Naive thymus-derived CD4-positive, alpha-beta T cell (primary cell): Measurements from ENCODE around the gene HOXB5. TPM values are rescaled to one million over a fixed set of nuclear protein-coding genes. Genes with fewer than 3 reads are reported as not detected.
A peak's percentile ranks its signal among the peaks of the same experiment; 100 is the strongest.

ENCODE experiments used
- ATAC-seq: fragments of 150-1000 bp; cut with Tn5 transposase; 2 replicates; pipeline ENCODE4 v1.10.0; 2021; ENCODE audit warnings: mild to moderate bottlenecking, moderate library complexity
- CTCF ChIA-PET: fragments of 350-600 bp; sonication (Branson Sonifier 250); formaldehyde crosslinking; loops from one replicate; lab custom pipeline; 2021; ENCODE audit warnings: antibody characterized with exemption; lab: Charles Lee
- POLR2A ChIA-PET: fragments of 350-600 bp; sonication (Branson Sonifier 250); formaldehyde crosslinking; loops from one replicate; lab custom pipeline; 2021; ENCODE audit warnings: antibody characterized with exemption, inconsistent platforms; lab: Charles Lee
- DNase-seq, 9 donors: peaks; one replicate each; pipeline versions ENCODE4 v3.0.0 to v3.0.0-alpha.2; 2020 to 2022; ENCODE audit warnings: mixed read lengths in 1 of 9
- H3K27ac ChIP-seq: one replicate; pipeline ENCODE4 v1.7.0; 2013; ENCODE audit warnings: mild to moderate bottlenecking, low read depth, low read length, moderate library complexity
- H3K27me3 ChIP-seq, 2 donors: one replicate each; pipeline ENCODE4 v1.7.0; 2013; ENCODE audit warnings: low read length in 2 of 2, mild to moderate bottlenecking in 2 of 2, moderate library complexity in 2 of 2; ENCODE audit not compliant: control insufficient read depth in 2 of 2, insufficient read depth in 2 of 2
- H3K36me3 ChIP-seq, 3 experiments: 1 replicate in 2 of 3; 2 replicates in 1 of 3; pipeline ENCODE4 v1.7.0; 2013; ENCODE audit warnings: low read length in 3 of 3, mild to moderate bottlenecking in 3 of 3, moderate library complexity in 1 of 3; ENCODE audit not compliant: insufficient read depth in 3 of 3, control insufficient read depth in 2 of 3
- H3K4me1 ChIP-seq, 2 donors: one replicate each; pipeline ENCODE4 v1.7.0; 2013; ENCODE audit warnings: low read length in 2 of 2, mild to moderate bottlenecking in 2 of 2, moderate library complexity in 1 of 2; ENCODE audit not compliant: control insufficient read depth in 2 of 2, insufficient read depth in 2 of 2
- H3K4me3 ChIP-seq: 2 replicates; pipeline ENCODE4 v1.7.0; 2013; ENCODE audit warnings: mild to moderate bottlenecking, low read length
- H3K9me3 ChIP-seq, 3 experiments: 1 replicate in 2 of 3; 2 replicates in 1 of 3; pipeline ENCODE4 v1.7.0; 2013; ENCODE audit warnings: low read length in 3 of 3; ENCODE audit not compliant: control insufficient read depth in 2 of 3
- H3K27ac Mint-ChIP-seq, 9 donors: one replicate each; pipeline ENCODE4 v1.8.0; 2020 to 2022; ENCODE audit warnings: mixed read lengths in 9 of 9, mild to moderate bottlenecking in 8 of 9, moderate library complexity in 5 of 9, inconsistent platforms in 2 of 9
- H3K27me3 Mint-ChIP-seq, 5 donors: one replicate each; pipeline ENCODE4 v1.8.0; 2021 to 2022; ENCODE audit warnings: mixed read lengths in 5 of 5, mild to moderate bottlenecking in 1 of 5
- H3K36me3 Mint-ChIP-seq, 5 donors: one replicate each; pipeline ENCODE4 v1.8.0; 2020 to 2022; ENCODE audit warnings: mixed read lengths in 5 of 5, mild to moderate bottlenecking in 3 of 5, inconsistent platforms in 1 of 5
- H3K4me1 Mint-ChIP-seq, 7 donors: one replicate each; pipeline ENCODE4 v1.8.0; 2020 to 2022; ENCODE audit warnings: mixed read lengths in 7 of 7, mild to moderate bottlenecking in 3 of 7, inconsistent platforms in 1 of 7
- H3K4me3 Mint-ChIP-seq, 10 donors: one replicate each; pipeline ENCODE4 v1.8.0; 2020 to 2022; ENCODE audit warnings: mild to moderate bottlenecking in 10 of 10, mixed read lengths in 10 of 10, moderate library complexity in 6 of 10, inconsistent platforms in 2 of 10
- H3K9me3 Mint-ChIP-seq, 11 donors: one replicate each; pipeline ENCODE4 v1.8.0; 2020 to 2022; ENCODE audit warnings: mixed read lengths in 11 of 11, mild to moderate bottlenecking in 4 of 11, inconsistent platforms in 1 of 11, moderate library complexity in 1 of 11
- intact Hi-C, 2 donors: fragments of 100-400 bp; cut with micrococcal nuclease; formaldehyde crosslinking; loops; one replicate each; pipeline ENCODE4 v1.15.1; 2023
- polyA plus RNA-seq, 2 donors: library from polyadenylated mRNA; unstranded; fragments of 300-500 nt; fragmentation: Illumina TruSeq; gene quantifications; one replicate each; pipeline ENCODE4 v1.2.3, GENCODE V29; 2021
- total RNA-seq, 6 experiments: library from RNA in 5 of 6; stranded (reverse) in 5 of 6; gene quantifications; 1 replicate in 5 of 6; 2 replicates in 1 of 6; pipeline ENCODE4 v1.2.3 and lab custom pipeline; 2021 to 2026

HOXB5 gene
- total and polyA plus RNA-seq, 7 experiments from 2014 or later = not detected

DNA sequence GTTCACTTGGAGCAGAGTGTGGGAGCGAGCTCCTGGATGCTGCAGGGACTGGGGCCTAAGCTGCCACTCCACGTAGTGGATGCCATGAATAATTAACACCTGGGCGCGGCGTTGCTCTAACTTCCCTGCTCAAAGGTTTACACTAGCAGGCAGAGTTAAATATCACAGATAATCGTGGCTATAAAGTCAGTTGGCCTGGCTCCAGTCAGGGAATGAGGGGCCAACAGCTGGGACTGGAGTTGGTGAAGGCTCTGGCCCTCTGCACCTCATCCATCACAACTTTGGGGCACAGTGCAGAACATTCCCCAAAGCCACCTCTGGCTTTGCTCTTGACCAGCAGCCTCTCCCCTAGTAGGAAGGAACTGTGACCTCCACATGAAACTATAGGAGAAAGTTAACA lies 26.4 kb downstream of the HOXB5 start:
- no peak overlapping the region for H3K4me3 ChIP-seq
- Mint-ChIP-seq H3K4me3 (no peak overlapping the region), H3K4me1 (peaks cover 0 to 20% (median 9%) of the 10 kb centered on the region in 7 donors), H3K36me3 (peaks cover 0 to 20% (median 0%) of the 10 kb centered on the region in 5 donors), H3K27ac (no peak overlapping the region), H3K27me3 (peaks cover 4 to 26% (median 17%) of the 10 kb centered on the region in 5 donors), H3K9me3 (no peaks in the 10 kb centered on the region)
- DNase-seq (no peak), ATAC-seq (no peak)
- H3K4me1 ChIP-seq = no peaks in the 10 kb centered on the region
- intact Hi-C loops = no loop called here
- CTCF ChIA-PET = no interaction called here
- H3K27ac ChIP-seq = no peak overlapping the region
- peaks cover 0 to 4% of the 10 kb centered on the region in 2 donors for H3K27me3 ChIP-seq
- POLR2A ChIA-PET = interaction anchor here (0.6 to 2.3 kb wide), 2 partner anchors 12 to 264 kb away, joined by 4 to 7 read pairs; no protein-coding TSS in a partner anchor
- H3K9me3 ChIP-seq = no peaks in the 10 kb centered on the region
- no peaks in the 10 kb centered on the region for H3K36me3 ChIP-seq

DNA sequence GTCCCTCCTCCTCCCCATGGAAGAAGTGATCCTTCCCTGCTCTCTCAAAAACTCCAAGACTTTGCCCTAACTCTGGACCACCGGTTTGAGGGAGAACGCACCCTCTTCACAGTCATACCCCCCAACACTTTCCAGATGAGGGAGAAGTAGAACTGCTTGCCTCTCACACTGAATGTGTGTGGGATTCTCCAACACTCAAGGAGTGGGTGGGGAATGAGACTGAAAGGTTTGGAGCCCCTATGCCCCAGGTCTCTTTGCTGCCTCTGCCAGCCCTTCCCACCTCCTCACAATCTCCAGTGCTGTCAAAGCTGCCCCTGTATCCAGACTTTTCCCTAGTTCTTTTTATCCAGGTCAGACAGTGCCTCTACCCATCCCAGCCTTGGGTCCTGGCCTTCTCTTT lies 26.9 kb downstream of the HOXB5 start:
- intact Hi-C loops = no loop called here
- ATAC-seq = no peak
- DNase-seq = no peak
- H3K36me3 Mint-ChIP-seq = peaks cover 0 to 19% (median 0%) of the 10 kb centered on the region in 5 donors
- Histone ChIP-seq H3K9me3 (no peaks in the 10 kb centered on the region), H3K36me3 (no peaks in the 10 kb centered on the region), H3K27ac (no peak overlapping the region), H3K4me1 (no peaks in the 10 kb centered on the region), H3K4me3 (no peak overlapping the region), H3K27me3 (peaks cover 0 to 4% of the 10 kb centered on the region in 2 donors)
- ChIA-PET CTCF (no interaction called here), POLR2A (interaction anchor here (0.7 to 2.3 kb wide), 2 partner anchors 11 to 1782 kb away, joined by 4 to 7 read pairs; no protein-coding TSS in a partner anchor)
- H3K4me1 Mint-ChIP-seq = peaks cover 0 to 19% (median 11%) of the 10 kb centered on the region in 7 donors
- H3K27ac Mint-ChIP-seq = no peak overlapping the region
- no peaks in the 10 kb centered on the region for H3K9me3 Mint-ChIP-seq
- no peak overlapping the region for H3K4me3 Mint-ChIP-seq
- peaks cover 4 to 26% (median 18%) of the 10 kb centered on the region in 5 donors for H3K27me3 Mint-ChIP-seq

DNA sequence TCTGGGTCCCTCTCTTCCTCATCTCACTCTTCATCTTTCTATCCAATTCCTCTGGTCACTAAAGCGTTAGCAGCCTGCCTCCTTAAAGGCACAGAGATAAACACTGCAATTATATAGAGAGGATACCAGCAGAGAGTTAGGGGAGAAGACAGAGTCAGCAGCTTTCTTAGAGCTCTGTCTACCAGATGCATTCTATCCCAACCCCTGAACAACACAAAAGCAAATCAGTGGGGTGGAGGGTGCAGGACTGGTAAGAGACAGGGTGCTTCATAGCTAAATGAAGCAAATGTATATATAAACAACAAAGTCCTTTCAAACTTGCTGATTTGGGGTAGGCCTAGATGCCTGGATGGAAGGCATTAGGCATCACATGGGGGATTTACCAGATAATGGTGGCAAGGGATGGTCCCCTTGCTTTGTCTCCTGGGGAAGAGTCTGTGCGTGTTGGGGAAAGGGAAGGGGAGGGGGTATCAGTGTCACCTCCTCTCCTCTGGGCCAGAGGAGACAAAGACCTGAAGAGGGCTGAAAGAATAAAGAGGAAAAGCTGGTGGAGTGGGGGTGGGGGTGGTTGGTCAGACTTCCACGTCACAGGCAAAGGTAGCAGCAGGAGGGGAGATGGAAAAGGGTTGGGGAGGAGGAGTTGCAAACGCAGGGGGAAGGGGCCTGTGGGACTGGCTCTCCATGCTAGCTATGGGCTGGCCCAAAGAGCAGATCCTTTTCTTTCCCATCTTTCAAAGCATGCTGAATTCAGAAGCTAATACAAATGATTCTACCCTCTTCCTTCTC lies 27.5 kb downstream of the HOXB5 start:
- Mint-ChIP-seq H3K4me3 (no peak overlapping the region), H3K27ac (no peak overlapping the region), H3K9me3 (no peaks in the 10 kb centered on the region), H3K27me3 (peaks cover 4 to 32% (median 20%) of the 10 kb centered on the region in 5 donors), H3K4me1 (peaks cover 0 to 20% (median 11%) of the 10 kb centered on the region in 7 donors), H3K36me3 (peaks cover 0 to 16% (median 0%) of the 10 kb centered on the region in 5 donors)
- ATAC-seq (no peak), DNase-seq (no peak)
- Histone ChIP-seq H3K4me1 (no peaks in the 10 kb centered on the region), H3K27me3 (peaks cover 0 to 4% of the 10 kb centered on the region in 2 donors), H3K27ac (no peak overlapping the region), H3K4me3 (no peak overlapping the region), H3K9me3 (no peaks in the 10 kb centered on the region), H3K36me3 (no peaks in the 10 kb centered on the region)
- ChIA-PET CTCF (interaction anchor here (0.7 kb wide), 1 partner anchor 796 kb away, joined by 3 read pairs; no protein-coding TSS in a partner anchor), POLR2A (interaction anchor here (0.7 to 2.3 kb wide), 3 partner anchors 11 to 1783 kb away, joined by 3 to 7 read pairs (median 4); no protein-coding TSS in a partner anchor)
- intact Hi-C loops = no loop called here

GRCh38 chr17:48565022-48565554 lies 28.5 kb downstream of the HOXB5 start:
- H3K36me3 Mint-ChIP-seq = peaks cover 0 to 16% (median 0%) of the 10 kb centered on the region in 5 donors
- ChIA-PET POLR2A (interaction anchor here (2.3 kb wide), 1 partner anchor 10 kb away, joined by 7 read pairs; no protein-coding TSS in a partner anchor), CTCF (no interaction called here)
- Histone ChIP-seq H3K9me3 (no peaks in the 10 kb centered on the region), H3K4me3 (no peak overlapping the region), H3K4me1 (no peaks in the 10 kb centered on the region), H3K27me3 (peaks cover 0 to 4% of the 10 kb centered on the region in 2 donors), H3K27ac (no peak overlapping the region), H3K36me3 (no peaks in the 10 kb centered on the region)
- ATAC-seq (no peak), DNase-seq (no peak)
- intact Hi-C loops = no loop called here
- H3K4me1 Mint-ChIP-seq = peaks cover 0 to 21% (median 11%) of the 10 kb centered on the region in 7 donors
- no peak overlapping the region for H3K27ac Mint-ChIP-seq
- H3K4me3 Mint-ChIP-seq = peak overlapping the region in 5 of 10 donors; percentile 14 to 52 (median 33)
- H3K9me3 Mint-ChIP-seq = peaks cover 0 to 1% (median 0%) of the 10 kb centered on the region in 11 donors
- H3K27me3 Mint-ChIP-seq = peaks cover 9 to 36% (median 17%) of the 10 kb centered on the region in 5 donors

DNA sequence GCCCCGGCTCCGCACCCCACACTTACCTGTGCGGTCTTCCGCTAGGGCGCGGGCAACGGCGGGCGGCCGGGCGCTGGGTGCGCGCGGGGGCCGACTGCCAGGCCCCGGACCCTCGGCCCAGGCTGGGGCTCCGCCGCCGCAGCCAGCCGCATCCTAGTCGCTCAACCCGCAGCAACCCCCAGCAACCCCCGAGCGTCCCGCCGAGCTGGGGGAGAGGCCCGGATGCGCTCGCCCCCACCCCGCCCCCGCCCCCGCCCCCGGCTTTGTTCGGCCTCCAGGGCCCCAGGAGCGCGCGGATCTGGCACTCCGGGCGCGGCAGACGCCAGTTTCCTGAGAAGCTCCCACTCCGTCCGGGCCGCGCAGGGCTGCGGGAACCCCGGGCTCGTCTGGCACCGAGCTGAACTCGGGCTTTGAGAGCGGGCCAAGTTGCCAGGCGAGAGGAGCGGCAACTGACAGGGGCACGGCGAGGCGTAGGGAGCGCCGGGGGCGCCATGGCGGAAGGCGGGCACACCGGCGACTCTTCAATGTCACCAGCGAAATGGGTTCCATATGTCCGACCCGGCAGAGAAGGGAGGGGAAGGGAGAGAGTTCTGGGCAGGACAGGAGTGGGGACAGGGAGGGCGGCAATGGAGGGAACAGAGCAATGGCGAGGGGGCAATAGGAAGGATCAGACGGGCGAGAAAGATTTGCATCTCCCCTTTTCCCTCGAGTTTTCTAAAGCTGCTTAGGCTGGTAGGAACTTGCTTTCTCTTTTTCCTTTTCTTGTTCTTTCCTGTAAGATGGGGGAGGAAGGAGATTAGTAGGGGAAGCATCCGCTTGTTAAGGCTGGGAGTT lies 29.2 kb downstream of the HOXB5 start:
- CTCF ChIA-PET = no interaction called here
- no peak overlapping the region for H3K27ac ChIP-seq
- POLR2A ChIA-PET = no interaction called here
- Mint-ChIP-seq H3K27me3 (peaks cover 9 to 34% (median 12%) of the 10 kb centered on the region in 5 donors), H3K4me1 (peaks cover 0 to 21% (median 11%) of the 10 kb centered on the region in 7 donors), H3K9me3 (peaks cover 0 to 1% (median 0%) of the 10 kb centered on the region in 11 donors), H3K27ac (no peak overlapping the region), H3K4me3 (peak overlapping the region in 6 of 10 donors; percentile 14 to 54 (median 42)), H3K36me3 (peaks cover 0 to 16% (median 0%) of the 10 kb centered on the region in 5 donors)
- intact Hi-C loops = no loop called here
- no peak overlapping the region for H3K4me3 ChIP-seq
- no peaks in the 10 kb centered on the region for H3K36me3 ChIP-seq
- DNase-seq = no peak
- H3K9me3 ChIP-seq = no peaks in the 10 kb centered on the region
- no peaks in the 10 kb centered on the region for H3K4me1 ChIP-seq
- ATAC-seq = peak; percentile 14
- H3K27me3 ChIP-seq = peaks cover 0 to 4% of the 10 kb centered on the region in 2 donors

- ChIA-PET POLR2A (interaction anchor here (1.1 kb wide), 1 partner anchor 17 kb away, joined by 3 read pairs; no protein-coding TSS in a partner anchor), CTCF (no interaction called here)
- Mint-ChIP-seq H3K36me3 (peaks cover 0 to 14% (median 0%) of the 10 kb centered on the region in 5 donors), H3K9me3 (peaks cover 0 to 1% (median 0%) of the 10 kb centered on the region in 11 donors), H3K4me1 (peaks cover 0 to 16% (median 8%) of the 10 kb centered on the region in 7 donors), H3K27ac (peak overlapping the region in 1 of 9 donors; percentile 37), H3K4me3 (peak overlapping the region in 6 of 10 donors; percentile 12 to 54 (median 48)), H3K27me3 (peaks cover 9 to 39% (median 12%) of the 10 kb centered on the region in 5 donors)
- DNase-seq (no peak), ATAC-seq (no peak)
- Histone ChIP-seq H3K9me3 (no peaks in the 10 kb centered on the region), H3K4me1 (no peaks in the 10 kb centered on the region), H3K27me3 (peaks cover 0 to 1% of the 10 kb centered on the region in 2 donors), H3K36me3 (no peaks in the 10 kb centered on the region), H3K4me3 (no peak overlapping the region), H3K27ac (no peak overlapping the region)
- intact Hi-C loops = no loop called here
Observed at GRCh38 chr17:48563867-48564187, 29.8 kb downstream of the HOXB5 start.
